ENCODE measurements around the gene PNPLA7.
"Not testable (repeated sequence)": the region's sequence is repeated elsewhere in the genome, so short reads cannot be mapped to it uniquely, and the experiment has no call there.

DNA sequence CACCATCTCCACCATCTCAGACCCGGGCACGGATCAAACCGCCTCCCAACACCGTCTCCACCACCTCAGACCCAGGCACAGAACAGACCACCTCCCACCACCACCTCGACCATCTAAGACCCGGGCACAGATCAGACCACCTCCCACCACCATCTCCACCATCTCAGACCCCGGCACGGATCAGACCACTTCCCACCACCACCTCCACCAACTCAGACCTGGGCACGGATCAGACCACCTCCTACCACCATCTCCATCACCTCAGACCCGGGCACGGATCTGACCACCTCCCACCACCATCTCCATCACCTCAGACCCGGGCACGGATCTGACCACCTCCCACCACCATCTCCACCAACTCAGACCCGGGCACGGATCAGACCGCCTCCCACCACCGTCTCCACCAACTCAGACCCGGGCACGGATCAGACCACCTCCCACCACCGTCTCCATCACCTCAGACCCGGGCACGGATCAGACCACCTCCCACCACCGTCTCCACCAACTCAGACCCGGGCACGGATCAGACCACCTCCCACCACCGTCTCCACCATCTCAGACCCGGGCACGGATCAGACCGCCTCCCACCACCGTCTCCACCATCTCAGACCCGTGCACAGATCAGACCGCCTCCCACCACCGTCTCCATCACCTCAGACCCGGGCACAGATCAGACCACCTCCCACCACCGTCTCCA is 83.7 kb downstream of the PNPLA7 start:
- not testable (repeated sequence) for TF ChIP-seq POLR2A (IDR thresholded peaks at IDR 0.05; ENCODE audit: low read depth, low read length); POLR2AphosphoS5 (IDR thresholded peaks at IDR 0.05; ENCODE audit: low read depth, low read length); TAF1 (IDR thresholded peaks at IDR 0.05; ENCODE audit: borderline replicate concordance, low read depth, low read length)

Data from GM12892 (cell line).